ENCODE data around the gene MOCS1.

Gene MOCS1

DNA sequence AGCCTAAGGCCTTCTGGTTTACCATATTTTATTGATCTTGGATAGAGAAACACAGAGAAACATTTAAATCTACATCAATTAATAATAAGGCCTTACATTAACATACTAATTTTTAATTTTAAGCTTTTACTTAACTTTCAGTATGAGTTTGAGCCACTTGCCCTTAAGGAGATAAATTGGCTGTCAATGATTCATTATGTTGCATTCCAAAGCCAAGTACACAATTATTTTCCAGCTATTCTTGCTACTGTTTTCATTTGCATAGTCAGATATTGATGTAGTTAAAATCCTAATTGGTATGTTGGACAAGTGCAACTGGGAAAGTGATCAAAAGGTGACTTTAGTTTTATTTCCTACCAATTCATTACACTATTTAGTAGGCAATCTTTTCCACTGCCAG, 58.2 kb downstream of the MOCS1 start:
- no peak for DNase-seq (ENCODE audit: low spot score)

DNA sequence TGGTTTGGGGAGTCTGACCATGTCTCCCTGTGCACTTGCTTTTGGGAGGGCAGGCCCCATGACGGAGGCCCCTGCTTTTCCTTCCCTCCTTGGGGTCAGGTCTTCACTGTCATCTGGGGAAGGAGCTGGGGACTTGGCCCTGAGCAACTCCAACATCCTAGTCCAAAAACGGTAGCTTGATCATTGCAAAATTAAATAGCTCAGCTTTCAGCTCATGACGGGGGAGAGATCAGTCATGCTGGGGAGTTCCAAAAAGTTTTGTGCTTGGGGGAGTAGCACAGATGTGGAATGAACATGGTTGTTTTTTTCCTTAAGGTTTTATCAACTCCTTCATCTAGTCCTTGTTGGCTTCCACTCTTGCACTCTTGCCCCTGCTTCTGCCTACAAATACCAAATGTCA, 60.8 kb downstream of the MOCS1 start:
- no peak for DNase-seq (ENCODE audit: low spot score)

DNA sequence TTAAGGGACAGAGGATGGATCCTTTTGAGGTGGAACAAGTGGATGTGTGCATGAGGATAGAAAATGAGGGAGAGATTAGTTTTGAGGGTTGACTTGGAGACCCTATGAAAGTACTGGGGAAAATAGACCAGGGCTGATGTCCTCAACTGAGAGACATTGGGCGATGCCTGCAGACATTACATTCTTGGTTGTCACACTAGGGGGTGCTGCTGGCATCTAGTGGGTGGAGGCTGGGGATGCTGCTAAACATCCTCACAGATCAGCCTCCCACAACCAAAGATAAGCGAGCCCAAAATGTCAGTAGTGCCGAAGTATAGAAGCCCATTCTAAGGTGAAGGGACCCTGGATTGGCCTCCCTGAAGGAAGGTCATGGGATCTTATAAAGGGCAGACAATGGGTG, 63.3 kb downstream of the MOCS1 start:
- DNase-seq (ENCODE audit: low spot score), result no peak

DNA sequence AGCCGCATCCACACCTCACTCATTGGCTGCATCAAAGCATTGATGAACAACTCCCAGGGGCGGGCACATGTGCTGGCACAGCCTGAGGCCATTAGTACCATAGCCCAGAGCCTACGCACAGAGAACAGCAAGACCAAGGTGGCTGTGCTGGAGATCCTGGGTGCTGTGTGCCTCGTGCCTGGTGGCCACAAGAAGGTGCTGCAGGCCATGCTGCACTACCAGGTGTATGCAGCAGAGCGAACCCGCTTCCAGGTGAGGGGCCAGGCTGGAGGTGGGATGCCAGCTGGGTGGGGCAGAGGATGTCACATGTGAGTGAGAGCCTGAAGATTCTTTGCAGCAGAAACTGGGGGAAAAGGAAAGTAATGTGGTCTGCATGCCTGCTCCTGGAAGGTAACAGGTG, 66.7 kb downstream of the MOCS1 start:
- DNase-seq (ENCODE audit: low spot score), result no peak

DNA sequence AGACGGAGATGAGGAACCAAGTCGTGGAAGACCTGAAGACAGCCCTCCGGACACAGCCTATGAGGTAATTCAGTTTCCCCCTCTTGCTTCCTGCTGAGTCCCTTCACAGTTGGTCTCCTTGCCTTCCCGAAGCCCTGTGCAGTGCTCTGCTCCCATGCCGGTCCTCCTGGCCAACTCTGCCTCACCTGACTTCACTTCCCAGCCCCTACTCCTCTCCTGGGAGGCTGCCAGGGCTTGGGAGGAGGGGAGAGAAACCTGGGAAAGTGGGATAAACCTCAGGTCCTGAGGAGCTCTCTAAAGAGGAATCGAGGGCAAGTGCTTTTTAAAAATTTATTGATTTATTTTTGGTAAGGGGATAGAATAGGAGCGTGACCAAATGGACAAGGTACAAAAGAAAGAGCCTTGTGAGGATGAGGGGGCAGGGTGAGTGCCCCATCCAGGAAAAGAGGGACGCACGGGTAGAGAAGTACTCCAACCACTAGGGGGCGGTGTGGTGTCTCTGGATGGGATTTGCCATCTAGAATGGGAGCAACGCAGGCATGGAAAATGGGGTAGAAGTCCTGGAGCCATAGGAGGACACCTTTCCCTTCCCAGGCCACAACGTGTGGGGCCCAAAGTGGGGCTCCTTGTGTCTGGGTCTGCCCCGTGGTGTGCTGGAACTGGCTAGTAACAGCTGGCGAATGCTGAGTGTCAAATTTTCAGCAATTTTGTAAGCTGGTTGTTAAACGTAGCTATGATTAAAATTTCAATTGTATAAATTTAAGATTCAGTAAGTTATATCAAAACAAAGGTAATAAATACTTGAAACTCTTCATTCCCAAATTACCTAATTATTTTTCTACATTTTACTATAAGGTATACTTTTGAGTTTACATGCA, 69.0 kb downstream of the MOCS1 start:
- DNase-seq (ENCODE audit: low spot score), result peak; percentile 79

DNA sequence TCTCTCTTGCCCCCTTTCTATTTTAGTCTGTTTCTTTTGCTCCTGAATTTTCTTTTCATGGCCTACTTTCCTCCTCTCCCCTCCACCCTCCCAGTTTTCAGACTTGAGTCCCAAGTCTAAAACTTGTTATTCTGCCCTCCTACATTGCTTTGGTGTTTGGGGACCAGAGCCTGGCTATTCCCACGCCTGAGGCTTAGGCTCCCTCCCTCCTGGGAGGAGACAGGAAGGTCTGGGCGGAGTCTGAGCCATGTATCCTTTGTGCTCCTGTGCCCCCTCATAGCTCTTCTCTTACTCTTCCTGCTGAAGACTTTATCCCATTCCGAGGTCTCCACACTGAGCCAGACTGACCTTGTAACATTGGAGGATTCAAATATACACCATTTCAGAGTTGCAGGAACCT, 72.6 kb downstream of the MOCS1 start:
- DNase-seq (ENCODE audit: low spot score), result no peak

DNA sequence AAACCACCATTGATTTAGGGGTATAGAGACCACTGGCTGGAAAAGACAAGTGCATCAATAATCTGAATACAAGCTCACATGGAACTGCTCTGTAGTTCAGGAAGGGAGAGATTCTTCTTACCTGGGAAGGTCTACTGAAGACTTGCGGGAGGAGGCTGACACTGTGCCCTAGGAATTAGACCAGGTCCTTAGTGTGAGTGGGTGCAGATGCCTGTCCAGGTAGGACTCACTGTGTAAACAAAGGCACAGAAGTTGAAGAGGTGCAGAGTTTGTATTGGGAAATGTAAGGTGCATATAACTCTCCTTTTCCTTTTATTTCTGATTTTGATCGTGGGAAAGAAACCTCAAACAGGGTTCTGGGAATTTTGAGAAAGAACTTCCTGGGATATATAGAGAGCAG, 75.2 kb downstream of the MOCS1 start:
- DNase-seq (ENCODE audit: low spot score), result no peak

DNA sequence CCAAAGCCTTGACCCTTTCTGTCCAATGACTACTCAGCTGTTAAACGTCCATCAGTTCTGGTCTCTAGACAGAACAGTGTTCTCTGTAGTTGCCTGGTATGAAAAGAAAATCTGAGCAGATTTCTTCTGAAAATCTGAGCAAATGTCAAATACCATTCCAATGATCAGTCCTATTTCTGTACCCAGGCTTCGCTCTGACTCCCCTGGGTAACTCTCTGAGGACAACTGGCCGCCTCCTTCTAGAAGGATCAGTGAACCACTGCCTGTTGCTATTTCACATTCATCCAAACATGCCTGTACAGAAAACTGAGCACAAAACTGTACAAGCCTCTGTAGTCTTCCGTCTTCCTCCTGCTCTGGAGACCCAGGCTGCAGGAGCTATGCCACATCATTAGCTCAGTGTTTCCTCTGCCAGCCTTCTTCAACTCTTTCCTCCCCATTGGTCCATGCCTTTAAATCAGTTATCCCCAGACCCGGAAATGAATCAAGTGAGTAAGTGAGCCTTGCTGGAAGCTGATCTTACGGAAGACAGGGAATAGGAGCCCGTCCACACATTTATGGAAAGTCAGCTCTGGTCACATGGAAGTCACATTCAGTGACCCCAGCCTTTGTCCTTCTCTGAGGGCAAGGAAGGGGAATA, 78.8 kb downstream of the MOCS1 start:
- DNase-seq (ENCODE audit: low spot score), result peak; percentile 56

Measured in AG08395 (cell line).